Stimulated activated CD8-positive, alpha-beta memory T cell treated with anti-CD3 and anti-CD28 coated beads, Interleukin-2, amount 100 ng/mL, for 1 hour (primary cell): ENCODE data around the gene POLE4.

Experiments used
- DNase-seq, 2 donors: peaks; one replicate each; pipeline ENCODE4 v3.0.0-alpha.2; 2020; ENCODE audit warnings: low read depth in 2 of 2

POLE4 gene

GRCh38 chr2:74939919-74940812, 18.3 kb upstream of the POLE4 start:
- no peak for DNase-seq

GRCh38 chr2:74941284-74941683, 17.2 kb upstream of the POLE4 start:
- DNase-seq = no peak

DNA sequence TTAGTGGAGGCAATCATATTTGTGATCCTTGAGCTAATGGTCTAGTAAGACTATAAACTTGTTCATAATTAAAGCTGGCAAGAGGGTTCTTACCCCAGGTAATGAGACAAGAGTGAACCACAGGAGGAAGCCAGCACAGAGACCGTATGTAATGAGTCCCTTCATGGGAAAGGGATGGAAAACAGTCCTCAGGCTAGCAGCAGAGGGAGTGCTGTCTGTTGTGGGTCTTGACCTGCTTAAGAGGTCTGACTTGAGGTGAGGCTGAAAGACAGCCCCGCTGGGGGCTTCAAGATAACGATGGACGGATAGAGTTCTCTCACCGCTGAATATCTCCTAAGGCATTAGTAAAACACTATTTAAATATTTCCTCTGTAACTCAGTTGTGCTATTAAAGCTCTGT, 16.2 kb upstream of the POLE4 start:
- DNase-seq = no peak

GRCh38 chr2:74944987-74945787, 13.3 kb upstream of the POLE4 start:
- DNase-seq = no peak

DNA sequence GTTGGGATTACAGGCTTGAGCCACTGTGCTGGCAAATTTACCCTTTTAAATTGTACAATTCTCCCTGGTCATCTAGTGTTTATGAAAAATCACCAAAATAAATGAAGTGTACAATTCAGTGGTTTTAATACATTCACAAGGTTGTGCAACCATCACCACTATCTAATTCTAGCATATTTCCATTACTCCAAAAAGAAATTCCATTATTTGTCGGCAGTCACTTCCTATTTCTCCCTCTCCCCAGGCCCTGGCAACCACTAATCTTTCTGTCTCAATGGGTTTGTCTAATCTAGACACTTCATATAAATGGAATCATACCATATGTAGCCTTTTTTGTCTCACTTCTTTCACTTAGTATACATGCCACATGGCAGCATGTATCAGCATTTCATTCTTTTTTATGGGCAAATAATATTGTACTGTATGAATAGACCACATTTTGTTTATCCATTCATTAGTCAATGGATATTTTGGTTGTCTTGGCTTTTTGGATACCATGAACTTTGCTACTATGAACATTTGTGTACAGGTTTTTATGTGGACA, 12.6 kb upstream of the POLE4 start:
- DNase-seq = no peak

DNA sequence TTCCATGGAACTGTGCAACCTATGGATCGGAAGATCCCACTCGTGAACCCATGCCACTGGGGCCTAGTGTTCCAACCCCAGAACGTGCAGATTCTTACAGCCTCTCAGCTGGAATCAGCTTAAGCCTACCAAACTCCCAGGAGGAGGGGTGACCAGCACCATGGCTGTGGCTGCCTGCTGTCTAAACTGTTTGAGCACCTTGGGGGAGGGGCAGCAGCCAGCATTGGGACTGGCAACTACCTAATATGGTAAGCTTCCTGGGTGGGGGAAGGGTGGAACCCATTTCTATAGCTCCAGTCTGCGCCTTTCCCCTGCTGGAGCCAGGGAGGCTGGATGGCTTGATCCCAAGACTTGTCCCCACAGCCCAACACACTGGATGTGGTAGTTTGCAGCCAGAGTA, 10.7 kb upstream of the POLE4 start:
- DNase-seq = no peak

DNA sequence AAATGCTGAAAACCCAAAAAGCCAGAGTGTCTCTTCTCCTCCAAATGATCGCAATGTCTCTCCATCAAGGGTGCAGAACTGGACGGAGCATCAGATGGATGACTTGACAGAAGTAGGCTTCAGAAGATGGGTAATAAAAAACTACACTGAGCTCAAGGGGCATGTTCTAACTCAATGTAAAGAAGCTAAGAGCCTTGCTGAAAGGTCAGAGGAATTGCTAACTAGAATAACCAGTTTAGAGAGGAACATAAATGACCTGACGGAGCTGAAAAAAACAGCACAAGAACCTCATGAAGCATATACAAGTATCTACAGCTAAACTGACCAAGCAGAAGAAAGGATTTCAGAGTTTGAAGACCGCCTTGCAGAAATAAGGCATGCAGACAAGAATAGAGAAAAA, 9.7 kb upstream of the POLE4 start:
- DNase-seq = no peak

- DNase-seq = no peak
These were observed 7.2 kb upstream of the POLE4 start for GRCh38 chr2:74951211-74951754.

GRCh38 chr2:74952575-74952974, 5.9 kb upstream of the POLE4 start:
- DNase-seq = no peak

- no peak for DNase-seq
These were observed 4.5 kb upstream of the POLE4 start for GRCh38 chr2:74953796-74954499.

DNA sequence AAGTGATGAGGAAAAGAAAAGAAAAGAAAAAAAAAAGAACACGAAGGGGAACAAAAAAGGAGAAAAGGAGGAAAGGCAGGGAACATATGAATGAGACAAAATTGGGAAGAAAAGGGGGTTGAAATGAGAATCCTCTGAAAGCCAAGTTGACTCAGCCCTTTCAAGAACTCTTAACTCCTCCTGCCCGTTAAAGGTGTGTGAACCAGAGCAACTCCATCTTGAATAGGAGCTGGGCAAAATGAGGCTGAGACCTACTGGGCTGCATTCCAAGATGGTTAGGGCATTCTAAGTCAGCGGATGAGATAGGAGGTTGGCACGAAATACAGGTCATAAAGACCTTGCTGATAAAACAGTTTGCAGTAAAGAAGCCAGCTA, 4.0 kb upstream of the POLE4 start:
- no peak for DNase-seq

DNA sequence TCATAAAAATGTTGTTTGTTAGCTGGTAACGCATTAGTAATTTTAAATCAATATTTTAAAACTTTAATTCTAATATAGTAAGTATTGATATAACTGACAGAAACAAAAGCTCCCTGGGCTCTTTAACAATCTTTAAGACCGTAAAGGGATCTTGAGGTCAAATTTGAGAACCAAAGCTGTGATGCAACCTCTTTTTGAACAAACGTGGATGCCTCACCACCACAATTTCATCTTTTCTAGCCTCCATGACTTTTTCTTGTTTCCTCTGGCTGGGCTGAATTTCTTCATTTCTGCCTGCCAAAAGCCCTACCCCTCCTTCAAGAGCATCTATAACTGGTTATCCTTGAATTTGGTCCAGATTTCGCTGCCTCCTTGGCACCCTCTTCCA, 563 bp upstream of the POLE4 start:
- no peak for DNase-seq

- no peak for DNase-seq
These were observed 786 bp downstream of the POLE4 start for GRCh38 chr2:74959106-74959751.

DNA sequence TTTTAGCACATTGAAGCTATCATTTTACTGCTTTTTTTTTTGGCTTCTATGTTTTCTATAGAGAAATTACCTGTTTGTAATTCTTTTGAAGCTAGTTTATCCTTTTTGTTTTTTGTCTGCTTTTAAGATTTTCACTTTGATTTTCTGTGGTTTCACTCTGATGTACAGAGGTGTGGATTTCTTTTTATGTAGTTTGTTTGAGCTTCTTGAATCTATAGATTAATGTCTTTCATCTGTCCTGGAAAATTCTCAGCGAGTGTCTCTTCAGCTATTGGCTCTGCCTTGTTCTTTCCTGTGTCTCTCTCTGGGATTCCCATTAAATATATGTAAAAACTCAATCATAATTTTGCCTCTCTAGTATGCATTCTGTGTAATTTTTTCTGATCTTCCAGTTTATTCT, 8.4 kb downstream of the POLE4 start:
- DNase-seq = no peak

DNA sequence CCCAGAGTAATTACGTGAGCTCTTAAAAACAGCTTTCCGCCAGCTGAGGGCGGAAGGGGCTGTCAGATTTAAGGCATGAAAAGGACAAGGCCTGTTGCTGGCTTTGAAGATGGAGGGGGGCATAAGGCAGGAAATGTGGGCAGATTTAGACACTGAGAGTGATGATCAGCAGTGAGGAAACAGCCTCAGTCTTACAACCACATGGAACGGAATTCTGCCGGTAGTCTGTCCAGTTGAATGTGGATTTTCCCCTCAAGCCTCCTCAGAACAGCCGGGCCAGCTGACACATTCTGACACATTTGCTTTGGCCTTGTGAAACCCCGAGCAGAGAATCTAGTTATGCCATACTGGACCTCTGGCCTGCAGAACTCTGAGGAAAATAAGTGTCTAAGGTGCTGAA, 16.6 kb downstream of the POLE4 start:
- no peak for DNase-seq

- DNase-seq = no peak
These were observed 21.4 kb downstream of the POLE4 start for GRCh38 chr2:74979844-74980243.

GRCh38 chr2:74982577-74982976, 24.1 kb downstream of the POLE4 start:
- no peak for DNase-seq

- DNase-seq = no peak
These were observed 25.4 kb downstream of the POLE4 start for GRCh38 chr2:74983631-74984392.

DNA sequence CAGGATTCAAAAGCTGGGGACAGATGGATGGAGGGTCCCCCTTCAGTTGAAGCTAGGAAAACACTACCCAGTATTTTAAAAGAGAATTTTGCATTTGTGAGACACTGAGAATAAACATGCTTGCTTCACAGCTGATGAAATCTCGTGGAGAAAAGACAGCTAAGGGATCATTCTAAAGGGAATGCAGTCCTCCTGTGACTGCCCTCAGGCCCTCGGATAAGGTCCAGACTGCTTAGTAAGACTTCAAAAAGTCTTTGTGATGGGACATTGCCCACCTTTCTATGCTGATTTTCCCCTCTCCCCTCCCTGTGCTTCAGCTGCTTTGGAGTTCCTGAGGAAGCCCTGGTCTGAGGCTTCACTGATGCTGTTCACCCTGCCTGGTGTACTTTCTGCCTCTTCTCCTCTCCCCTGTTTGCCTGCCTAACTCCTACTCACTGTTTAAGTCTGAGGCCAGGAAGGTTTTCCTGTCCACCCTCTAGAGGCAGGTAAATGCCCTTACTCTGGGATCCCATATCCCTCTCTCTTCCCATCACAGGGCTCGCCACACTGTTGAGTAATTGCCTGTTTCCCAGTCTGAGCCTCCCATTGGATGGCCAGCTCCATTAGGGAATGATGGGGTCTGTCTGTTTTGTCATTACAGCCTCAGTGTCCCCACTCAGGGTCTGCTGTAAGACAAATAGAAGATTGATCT, 26.6 kb downstream of the POLE4 start:
- no peak for DNase-seq

GRCh38 chr2:74985978-74986609, 27.7 kb downstream of the POLE4 start:
- DNase-seq = no peak
